HepG2 (cell line): ENCODE data around the gene TMEM132D. TPM values are rescaled to one million over a fixed set of nuclear protein-coding genes. Genes with fewer than 3 reads are reported as not detected.

ENCODE experiments used
- ATF7 ChIP-seq, 2 experiments: fragments of 450-650 bp in 1 of 2; sonication (generic) in 1 of 2; formaldehyde crosslinking in 1 of 2; IDR thresholded peaks; 2 replicates each; pipeline versions ENCODE4 v1.4.0 to v1.6.1; 2016 to 2020; ENCODE audit warnings: antibody characterized with exemption in 1 of 2, mild to moderate bottlenecking in 1 of 2, missing genetic modification reagents in 1 of 2
- ATM ChIP-seq: fragments of 450-650 bp; IDR thresholded peaks from 2 replicates; pipeline ENCODE4 v1.7.1; 2017; ENCODE audit warnings: mild to moderate bottlenecking, borderline replicate concordance
- FOXA3 ChIP-seq: IDR thresholded peaks from 2 replicates; pipeline ENCODE4 v1.6.1; 2016; ENCODE audit warnings: missing genetic modification reagents, missing compliant biosample characterization
- NCOA2 ChIP-seq: sonication (generic); formaldehyde crosslinking; IDR thresholded peaks from 2 replicates; pipeline ENCODE4 v1.8.0; 2022; ENCODE audit warnings: inconsistent platforms
- PCBP1 ChIP-seq: fragments of 200-400 bp; formaldehyde crosslinking; IDR thresholded peaks from 2 replicates; pipeline ENCODE4 v1.6.1; 2017; ENCODE audit warnings: mild to moderate bottlenecking, low read depth, low read length, borderline replicate concordance
- TEAD2 ChIP-seq: sonication (generic); formaldehyde crosslinking; IDR thresholded peaks from 2 replicates; pipeline ENCODE4 v1.9.0; 2021; ENCODE audit warnings: missing genetic modification reagents
- ZNF253 ChIP-seq: sonication (generic); formaldehyde crosslinking; IDR thresholded peaks from 2 replicates; pipeline ENCODE4 v1.8.0; 2022; ENCODE audit warnings: mild to moderate bottlenecking, missing genetic modification reagents, borderline replicate concordance
- ZNF430 ChIP-seq: sonication (generic); formaldehyde crosslinking; IDR thresholded peaks from 2 replicates; pipeline ENCODE4 v1.9.0; 2021; ENCODE audit warnings: mild to moderate bottlenecking, missing genetic modification reagents
- ZNF577 ChIP-seq: sonication (generic); formaldehyde crosslinking; IDR thresholded peaks from 2 replicates; pipeline ENCODE4 v1.4.0; 2020; ENCODE audit warnings: mild to moderate bottlenecking, low read depth, missing genetic modification reagents, borderline replicate concordance
- ZNF737 ChIP-seq: sonication (generic); formaldehyde crosslinking; IDR thresholded peaks from 2 replicates; pipeline ENCODE4 v1.5.0; 2020; ENCODE audit warnings: missing genetic modification reagents, mild to moderate bottlenecking, borderline replicate concordance
- ZNF839 ChIP-seq: sonication (generic); formaldehyde crosslinking; IDR thresholded peaks from 2 replicates; pipeline ENCODE4 v1.4.0; 2020; ENCODE audit warnings: missing genetic modification reagents, mild to moderate bottlenecking, borderline replicate concordance
- ZNF878 ChIP-seq: sonication (generic); formaldehyde crosslinking; IDR thresholded peaks from 2 replicates; pipeline ENCODE4 v1.8.1; 2023; ENCODE audit warnings: mild to moderate bottlenecking, missing genetic modification reagents, moderate library complexity
- ZSCAN5A ChIP-seq: sonication (generic); formaldehyde crosslinking; IDR thresholded peaks from 2 replicates; pipeline ENCODE4 v1.8.0; 2022; ENCODE audit warnings: mild to moderate bottlenecking, missing genetic modification reagents, borderline replicate concordance
- polyA plus RNA-seq, 8 experiments: library from polyadenylated mRNA; depleted of rRNA in 3 of 8; stranded (reverse) in 7 of 8; unstranded in 1 of 8; fragments of >200 nt; fragmentation: Illumina TruSeq in 4 of 8; extraction: Trizol in 4 of 8; gene quantifications; 2 replicates each; pipeline versions ENCODE4 v1.2.1 to v1.2.3, GENCODE V29; 2011 to 2016; ENCODE audit warnings: low read depth in 4 of 8, missing spikeins in 1 of 8, mixed read lengths in 1 of 8; ENCODE audit not compliant: insufficient read depth in 1 of 8
- total RNA-seq, 5 experiments: library from RNA; depleted of rRNA; stranded (reverse); fragments of >200 nt; fragmentation: Illumina TruSeq; extraction: Trizol; gene quantifications; 2 replicates each; pipeline ENCODE4 v1.2.3, GENCODE V29; 2016; ENCODE audit warnings: low read depth in 1 of 5
- TF ChIP-seq, protein P1 (sequence below): IDR thresholded peaks from 2 replicates; pipeline ENCODE4 v1.6.1; 2012; ENCODE audit warnings: low read length, improper control_type of control experiment
- TF ChIP-seq, protein P2 (sequence below): sonication (generic); formaldehyde crosslinking; IDR thresholded peaks from 2 replicates; pipeline ENCODE4 v1.8.0; 2022; ENCODE audit warnings: low read depth, missing genetic modification reagents

TMEM132D gene
- total and polyA plus RNA-seq, 2 of the 13 experiments (the other 11 are each of a cell fraction or from before 2014, with no cell fraction given), result not detected

DNA sequence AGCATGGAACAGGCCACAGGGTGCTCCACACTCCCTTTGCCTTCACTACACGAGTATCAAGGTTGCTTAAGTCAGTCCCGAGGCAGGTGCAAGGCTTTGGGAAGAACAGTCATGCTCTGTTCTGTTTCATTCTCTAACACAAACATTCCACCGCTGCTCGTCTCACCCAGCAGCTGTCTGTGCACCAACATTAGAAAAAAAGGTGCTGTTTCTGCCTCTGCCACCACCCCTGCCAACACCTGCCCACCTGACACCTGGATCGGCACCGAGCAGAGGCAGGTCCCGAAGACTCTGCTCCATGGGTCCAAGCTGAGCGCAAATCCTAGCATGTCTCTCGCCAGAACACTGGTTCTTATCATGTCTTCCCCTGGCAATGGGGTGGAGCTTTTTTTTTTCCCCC, 347.7 kb downstream of the TMEM132D start (continued):
- TF ChIP-seq ZSCAN5A (CRISPR knock-in tag) (no peak), ATM (no peak), ZNF577 (CRISPR knock-in tag) (no peak), PCBP1 (no peak), ZNF253 (CRISPR knock-in tag) (no peak), TEAD2 (CRISPR knock-in tag) (no peak), ZNF878 (CRISPR knock-in tag) (no peak), ATF7 (IDR thresholded peaks at IDR 0.05) (no peak), ATF7 (CRISPR knock-in tag; IDR thresholded peaks at IDR 0.05) (no peak), FOXA3 (CRISPR knock-in tag) (no peak), NCOA2 (CRISPR knock-in tag) (no peak), ZNF737 (CRISPR knock-in tag) (no peak), ZNF839 (no peak), ZNF430 (CRISPR knock-in tag) (no peak)
- TF ChIP-seq, protein P1, sequence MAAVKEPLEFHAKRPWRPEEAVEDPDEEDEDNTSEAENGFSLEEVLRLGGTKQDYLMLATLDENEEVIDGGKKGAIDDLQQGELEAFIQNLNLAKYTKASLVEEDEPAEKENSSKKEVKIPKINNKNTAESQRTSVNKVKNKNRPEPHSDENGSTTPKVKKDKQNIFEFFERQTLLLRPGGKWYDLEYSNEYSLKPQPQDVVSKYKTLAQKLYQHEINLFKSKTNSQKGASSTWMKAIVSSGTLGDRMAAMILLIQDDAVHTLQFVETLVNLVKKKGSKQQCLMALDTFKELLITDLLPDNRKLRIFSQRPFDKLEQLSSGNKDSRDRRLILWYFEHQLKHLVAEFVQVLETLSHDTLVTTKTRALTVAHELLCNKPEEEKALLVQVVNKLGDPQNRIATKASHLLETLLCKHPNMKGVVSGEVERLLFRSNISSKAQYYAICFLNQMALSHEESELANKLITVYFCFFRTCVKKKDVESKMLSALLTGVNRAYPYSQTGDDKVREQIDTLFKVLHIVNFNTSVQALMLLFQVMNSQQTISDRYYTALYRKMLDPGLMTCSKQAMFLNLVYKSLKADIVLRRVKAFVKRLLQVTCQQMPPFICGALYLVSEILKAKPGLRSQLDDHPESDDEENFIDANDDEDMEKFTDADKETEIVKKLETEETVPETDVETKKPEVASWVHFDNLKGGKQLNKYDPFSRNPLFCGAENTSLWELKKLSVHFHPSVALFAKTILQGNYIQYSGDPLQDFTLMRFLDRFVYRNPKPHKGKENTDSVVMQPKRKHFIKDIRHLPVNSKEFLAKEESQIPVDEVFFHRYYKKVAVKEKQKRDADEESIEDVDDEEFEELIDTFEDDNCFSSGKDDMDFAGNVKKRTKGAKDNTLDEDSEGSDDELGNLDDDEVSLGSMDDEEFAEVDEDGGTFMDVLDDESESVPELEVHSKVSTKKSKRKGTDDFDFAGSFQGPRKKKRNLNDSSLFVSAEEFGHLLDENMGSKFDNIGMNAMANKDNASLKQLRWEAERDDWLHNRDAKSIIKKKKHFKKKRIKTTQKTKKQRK, result no peak
- TF ChIP-seq, protein P2, sequence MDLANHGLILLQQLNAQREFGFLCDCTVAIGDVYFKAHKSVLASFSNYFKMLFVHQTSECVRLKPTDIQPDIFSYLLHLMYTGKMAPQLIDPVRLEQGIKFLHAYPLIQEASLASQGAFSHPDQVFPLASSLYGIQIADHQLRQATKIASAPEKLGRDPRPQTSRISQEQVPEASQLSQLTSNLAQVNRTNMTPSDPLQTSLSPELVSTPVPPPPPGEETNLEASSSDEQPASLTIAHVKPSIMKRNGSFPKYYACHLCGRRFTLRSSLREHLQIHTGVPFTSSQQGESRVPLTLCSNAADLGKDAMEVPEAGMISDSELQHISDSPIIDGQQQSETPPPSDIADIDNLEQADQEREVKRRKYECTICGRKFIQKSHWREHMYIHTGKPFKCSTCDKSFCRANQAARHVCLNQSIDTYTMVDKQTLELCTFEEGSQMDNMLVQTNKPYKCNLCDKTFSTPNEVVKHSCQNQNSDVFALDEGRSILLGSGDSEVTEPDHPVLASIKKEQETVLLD (CRISPR knock-in tag), result no peak
